ENCODE results near the gene CDH22.

DNA sequence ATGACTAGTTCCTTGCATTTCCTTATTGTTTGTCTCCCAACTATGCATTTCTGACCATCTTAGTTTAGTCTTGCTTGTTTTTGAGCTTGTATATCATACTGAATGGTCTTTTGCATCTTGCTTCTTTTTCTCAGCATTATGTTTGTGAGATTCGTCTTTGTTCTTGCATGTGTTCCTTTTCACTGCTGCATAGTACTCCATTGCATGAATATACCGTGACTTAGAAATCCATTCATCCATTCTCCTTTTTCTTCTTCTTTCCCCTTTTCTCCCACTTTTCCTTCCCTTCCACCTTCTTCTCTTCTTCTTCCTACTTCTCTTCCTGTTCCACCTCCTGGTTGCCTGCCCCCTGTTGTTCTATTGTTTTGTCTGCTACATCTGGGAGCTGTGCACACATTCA is 42.8 kb downstream of the CDH22 start:
- no peak for TF ChIP-seq NFRKB (IDR thresholded peaks at IDR 0.05)
- TF ChIP-seq BHLHE40 (IDR thresholded peaks at IDR 0.05; ENCODE audit: borderline replicate concordance): no peak
- TF ChIP-seq ELF4 (IDR thresholded peaks at IDR 0.05): no peak
- TF ChIP-seq, protein P1, sequence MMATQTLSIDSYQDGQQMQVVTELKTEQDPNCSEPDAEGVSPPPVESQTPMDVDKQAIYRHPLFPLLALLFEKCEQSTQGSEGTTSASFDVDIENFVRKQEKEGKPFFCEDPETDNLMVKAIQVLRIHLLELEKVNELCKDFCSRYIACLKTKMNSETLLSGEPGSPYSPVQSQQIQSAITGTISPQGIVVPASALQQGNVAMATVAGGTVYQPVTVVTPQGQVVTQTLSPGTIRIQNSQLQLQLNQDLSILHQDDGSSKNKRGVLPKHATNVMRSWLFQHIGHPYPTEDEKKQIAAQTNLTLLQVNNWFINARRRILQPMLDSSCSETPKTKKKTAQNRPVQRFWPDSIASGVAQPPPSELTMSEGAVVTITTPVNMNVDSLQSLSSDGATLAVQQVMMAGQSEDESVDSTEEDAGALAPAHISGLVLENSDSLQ (IDR thresholded peaks at IDR 0.05): no peak
- no peak for TF ChIP-seq FOXA1 (IDR thresholded peaks at IDR 0.05)
- no peak for TF ChIP-seq HDGF (IDR thresholded peaks at IDR 0.05; ENCODE audit: borderline replicate concordance)
- no peak for TF ChIP-seq L3MBTL2 (conservative IDR thresholded peaks at IDR 0.05)
- no peak for TF ChIP-seq SUZ12 (IDR thresholded peaks at IDR 0.05)
- TF ChIP-seq SP1 (IDR thresholded peaks at IDR 0.05): no peak
- no peak for TF ChIP-seq FOXM1 (IDR thresholded peaks at IDR 0.05; ENCODE audit: borderline replicate concordance)
